ENCODE results near the gene RCC2.
"Not testable (repeated sequence)": the region's sequence is repeated elsewhere in the genome, so short reads cannot be mapped to it uniquely, and the experiment has no call there.

Gene RCC2

DNA sequence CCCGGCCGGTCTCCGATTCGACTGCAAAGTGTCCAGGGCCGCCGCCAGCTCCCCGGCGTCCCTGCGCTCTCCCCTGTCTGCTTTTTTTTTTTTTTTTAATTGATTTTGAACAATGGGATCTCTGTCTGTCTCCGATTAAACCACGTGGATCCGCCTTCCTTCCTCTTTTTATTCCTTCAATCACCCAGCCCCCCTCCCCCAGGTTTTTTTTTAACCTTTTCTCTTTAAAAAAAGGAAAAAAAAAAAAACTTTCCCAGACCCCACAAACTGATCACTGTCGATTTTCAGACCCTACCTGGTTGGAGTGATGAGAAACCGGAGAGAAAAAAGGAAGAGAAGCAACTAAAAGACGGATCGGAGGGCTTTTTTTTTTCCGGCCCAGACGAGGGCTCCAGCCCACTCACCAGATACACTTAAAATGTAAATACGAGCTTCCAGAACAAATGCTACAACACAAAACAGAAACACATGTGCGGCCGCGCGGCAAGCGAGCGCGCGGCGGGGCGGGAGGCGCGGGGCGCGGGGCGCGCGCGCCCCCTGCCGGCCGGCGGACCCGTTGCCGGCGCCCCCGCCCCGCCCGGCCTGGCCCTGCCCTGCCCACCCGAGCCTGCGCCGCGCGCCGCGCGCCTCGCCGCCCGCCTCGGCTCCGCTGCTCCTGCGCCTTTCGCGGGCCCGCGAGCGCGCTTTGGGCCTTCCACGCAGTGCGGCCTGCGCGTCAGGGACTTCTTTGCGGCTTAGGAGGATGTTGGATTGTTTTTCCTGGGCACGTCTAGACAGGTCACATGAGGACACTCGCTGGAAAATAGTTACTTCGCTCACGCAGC, at the start of gene RCC2:
TSS of gene RCC2 (minus strand) at position 428 of the 824 bp plus-strand sequence. CDS start 1,163 bp downstream, outside the sequence.
- peak; percentile 47 to 52 for DNase-seq (ENCODE audit: low read depth in 2 of 2)

DNA sequence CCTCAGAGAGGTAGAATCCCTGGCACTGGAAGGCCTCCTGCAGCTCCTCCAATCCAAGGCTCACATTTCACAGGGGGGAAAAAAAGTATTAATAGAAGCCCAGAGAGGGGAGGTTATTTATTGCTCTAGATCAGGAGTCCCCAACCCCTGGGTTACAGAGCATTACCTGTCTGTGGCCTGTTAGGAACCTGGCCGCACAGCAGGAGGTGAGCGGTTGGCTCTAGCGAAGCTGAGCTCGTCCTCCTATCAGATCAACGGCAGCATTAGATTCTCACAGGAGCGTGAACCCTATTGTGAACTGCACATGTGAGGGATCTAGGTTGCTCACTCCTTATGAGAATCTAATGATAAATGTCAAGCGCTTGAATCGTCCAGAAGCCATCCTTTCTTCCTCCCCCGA, 46.8 kb upstream of the RCC2 start:
- no peak for DNase-seq (ENCODE audit: low read depth in 2 of 2)

DNA sequence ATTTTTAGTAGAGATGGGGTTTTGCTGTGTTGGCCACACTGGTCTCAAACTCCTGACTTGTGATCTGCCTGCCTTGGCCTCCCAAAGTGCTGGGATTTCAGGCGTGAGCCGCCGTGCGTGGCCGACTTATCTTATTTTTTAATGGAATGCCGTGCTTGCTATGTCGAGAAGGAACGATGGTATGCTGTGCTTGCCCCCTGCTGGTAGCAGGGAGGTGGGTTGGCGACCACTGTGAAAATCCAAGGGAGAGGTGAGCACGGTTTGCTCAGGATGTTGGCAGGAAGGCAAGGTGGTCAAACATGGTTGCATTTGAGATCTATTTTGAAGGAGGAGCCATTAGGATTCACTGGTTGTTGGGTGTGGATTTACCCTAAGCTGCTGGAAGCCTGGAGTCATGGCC, 45.8 kb upstream of the RCC2 start:
- no peak for DNase-seq (ENCODE audit: low read depth in 2 of 2)

DNA sequence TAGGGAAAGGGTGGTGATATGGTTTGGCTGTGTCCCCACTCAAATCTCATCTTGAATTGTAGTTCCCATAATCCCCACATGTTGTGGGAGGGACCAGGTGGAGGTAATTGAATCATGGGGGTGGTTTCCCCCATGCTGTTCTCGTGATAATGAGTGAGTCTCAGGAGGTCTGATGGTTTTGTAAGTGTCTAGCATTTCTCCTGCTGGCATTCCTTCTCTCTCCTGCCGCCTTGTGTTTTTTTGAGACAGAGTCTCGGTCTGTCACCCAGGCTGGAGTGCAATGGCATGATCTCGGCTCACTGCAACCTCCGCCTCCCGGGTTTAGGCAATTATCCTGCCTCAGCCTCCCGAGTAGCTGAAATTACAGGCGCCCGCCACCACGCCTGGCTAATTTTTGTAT, 42.5 kb upstream of the RCC2 start:
- not testable (repeated sequence) for DNase-seq (ENCODE audit: low read depth in 2 of 2)

DNA sequence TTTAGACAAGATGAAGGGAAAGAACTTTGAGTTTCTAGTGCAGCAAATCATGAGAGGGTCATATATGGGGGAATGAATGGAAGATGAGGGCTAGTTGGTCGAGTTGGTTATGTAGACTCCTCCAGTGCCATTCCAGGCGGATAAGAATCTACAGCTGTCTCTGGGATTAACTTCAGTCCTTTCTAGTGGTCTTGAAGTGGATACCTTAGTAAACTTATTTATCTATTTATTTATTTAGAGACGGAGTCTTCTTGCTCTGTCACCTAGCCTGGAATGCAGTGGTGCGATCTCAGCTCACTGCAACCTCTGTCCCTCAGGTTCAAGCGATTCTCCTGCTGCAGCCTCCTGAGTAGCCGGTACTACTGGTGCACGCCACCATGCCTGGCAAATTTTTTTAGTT, 41.4 kb upstream of the RCC2 start:
- DNase-seq (ENCODE audit: low read depth in 2 of 2), result no peak

DNA sequence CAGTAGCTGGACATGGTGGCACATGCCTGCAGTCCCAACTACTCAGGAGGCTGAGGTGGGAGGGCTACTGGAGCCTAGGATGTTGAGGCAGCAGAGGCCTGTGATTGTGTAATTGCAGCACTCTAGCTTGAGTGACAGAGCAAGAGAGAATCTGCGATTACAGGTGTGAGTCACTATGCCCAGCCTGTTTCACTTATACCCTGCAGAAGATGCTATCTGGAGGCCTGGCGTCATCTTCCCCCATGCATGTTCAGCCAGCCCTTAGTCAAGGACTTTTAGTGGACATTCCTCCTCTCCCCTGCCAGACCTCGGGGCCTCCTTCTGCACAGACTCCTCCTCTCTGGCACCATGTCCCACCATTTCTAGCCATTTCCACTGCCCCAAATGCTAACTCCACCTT, 36.3 kb upstream of the RCC2 start:
- DNase-seq (ENCODE audit: low read depth in 2 of 2), result no peak

DNA sequence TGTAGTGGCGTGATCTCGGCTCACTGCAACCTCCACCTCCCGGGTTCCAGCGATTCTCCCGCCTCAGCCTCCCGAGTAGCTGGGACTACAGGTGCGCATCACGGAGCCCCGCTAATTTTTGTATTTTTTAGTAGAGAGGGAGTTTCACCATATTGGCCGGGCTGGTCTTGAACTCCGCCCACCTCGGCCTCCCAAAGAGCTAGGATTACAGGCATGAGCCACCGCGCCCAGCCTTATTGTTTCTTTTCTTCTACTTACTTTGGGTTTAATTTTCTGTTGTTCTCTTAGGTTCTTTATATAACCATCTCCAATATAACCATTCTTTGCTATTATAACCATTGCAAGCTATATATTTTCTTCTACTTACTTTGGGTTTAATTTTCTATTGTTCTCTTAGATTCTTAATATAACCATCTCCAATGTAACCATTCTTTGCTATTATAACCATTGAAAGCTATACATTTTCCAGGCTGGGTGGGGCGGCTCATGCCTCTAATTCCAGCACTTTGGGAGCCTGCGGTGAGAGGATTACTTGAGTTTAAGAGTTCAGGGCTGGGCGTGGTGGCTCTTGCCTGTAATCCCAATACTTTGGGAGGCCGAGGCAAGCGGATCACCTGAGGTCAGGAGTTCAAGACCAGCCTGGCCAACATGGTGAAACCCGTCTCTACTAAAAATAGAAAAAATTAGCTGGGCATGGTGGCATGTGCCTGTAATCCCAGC, 35.5 kb upstream of the RCC2 start:
- not testable (repeated sequence) for DNase-seq (ENCODE audit: low read depth in 2 of 2)

DNA sequence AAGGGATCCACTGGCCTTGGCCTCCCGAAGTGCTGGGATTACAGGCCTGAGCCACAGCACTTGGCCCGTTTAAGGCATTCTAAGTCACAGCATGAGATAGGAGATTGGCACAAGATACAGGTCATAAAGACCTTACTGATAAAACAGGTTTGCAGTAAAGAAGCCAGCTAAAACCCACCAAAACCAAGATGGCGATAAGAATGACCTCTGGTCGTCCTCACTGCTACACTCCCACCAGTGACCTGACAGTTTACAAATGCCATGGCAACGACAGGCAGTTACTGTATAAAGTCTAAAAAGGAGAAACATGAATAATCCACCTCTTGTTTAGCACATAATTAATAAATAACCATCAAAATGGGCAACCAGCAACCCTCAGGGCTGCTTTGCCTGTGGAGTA, 33.3 kb upstream of the RCC2 start:
- DNase-seq (ENCODE audit: low read depth in 2 of 2), result no peak

DNA sequence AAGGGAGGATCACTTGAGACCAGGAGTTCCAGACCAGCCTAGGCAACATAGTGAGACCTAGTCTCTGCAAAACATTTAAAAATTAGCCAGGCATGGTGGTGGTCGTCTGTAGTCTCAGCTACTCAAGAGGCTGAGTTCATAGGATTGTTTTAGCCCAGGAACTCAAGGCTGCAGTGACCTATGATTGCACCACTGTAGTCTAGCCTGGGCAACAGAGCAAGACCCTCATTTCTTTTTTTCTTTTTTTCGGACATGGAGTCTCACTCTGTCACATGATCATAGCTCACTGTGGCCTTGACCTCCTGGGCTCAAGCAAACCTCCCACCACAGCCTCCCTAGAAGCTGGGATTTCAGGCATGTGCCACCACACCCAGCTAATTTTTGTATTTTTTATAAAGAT, 31.9 kb upstream of the RCC2 start:
- DNase-seq (ENCODE audit: low read depth in 2 of 2), result no peak

DNA sequence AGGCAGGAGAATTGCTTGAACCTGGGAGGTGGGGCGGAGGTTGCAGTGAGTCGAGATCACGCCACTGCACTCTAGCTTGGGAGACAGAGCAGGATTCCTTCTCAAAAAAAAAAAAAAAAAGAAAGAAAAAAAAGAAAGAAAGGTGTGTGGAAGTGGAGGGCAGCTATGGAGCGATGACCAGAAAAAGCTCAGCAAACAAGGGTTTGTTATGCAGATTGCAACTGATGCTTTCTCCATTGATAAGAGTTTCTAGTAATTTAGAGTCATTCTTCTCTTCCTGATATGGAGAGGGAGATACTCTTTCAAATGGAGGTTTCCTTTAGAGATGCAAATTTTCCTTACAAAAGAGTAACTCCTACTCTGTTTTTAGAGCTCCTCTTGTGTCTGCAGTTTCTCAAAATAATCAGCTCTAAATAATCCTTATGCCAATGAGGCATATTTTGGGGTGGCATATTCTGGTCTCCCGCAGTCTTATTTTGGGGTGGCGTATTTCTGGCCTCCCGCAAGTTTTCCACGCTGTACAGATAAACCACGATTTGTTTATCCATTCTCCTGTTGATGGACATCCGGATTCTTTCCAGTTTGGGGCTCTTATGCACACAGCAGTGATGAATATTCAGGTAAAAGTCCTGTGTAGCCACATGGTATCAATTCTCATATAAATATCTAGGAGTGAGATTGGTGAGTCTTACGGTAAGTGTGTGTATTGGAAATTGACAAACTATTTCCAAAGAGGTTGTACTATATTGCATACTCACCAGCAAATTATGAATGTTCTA, 30.7 kb upstream of the RCC2 start:
- no peak for DNase-seq (ENCODE audit: low read depth in 2 of 2)

DNA sequence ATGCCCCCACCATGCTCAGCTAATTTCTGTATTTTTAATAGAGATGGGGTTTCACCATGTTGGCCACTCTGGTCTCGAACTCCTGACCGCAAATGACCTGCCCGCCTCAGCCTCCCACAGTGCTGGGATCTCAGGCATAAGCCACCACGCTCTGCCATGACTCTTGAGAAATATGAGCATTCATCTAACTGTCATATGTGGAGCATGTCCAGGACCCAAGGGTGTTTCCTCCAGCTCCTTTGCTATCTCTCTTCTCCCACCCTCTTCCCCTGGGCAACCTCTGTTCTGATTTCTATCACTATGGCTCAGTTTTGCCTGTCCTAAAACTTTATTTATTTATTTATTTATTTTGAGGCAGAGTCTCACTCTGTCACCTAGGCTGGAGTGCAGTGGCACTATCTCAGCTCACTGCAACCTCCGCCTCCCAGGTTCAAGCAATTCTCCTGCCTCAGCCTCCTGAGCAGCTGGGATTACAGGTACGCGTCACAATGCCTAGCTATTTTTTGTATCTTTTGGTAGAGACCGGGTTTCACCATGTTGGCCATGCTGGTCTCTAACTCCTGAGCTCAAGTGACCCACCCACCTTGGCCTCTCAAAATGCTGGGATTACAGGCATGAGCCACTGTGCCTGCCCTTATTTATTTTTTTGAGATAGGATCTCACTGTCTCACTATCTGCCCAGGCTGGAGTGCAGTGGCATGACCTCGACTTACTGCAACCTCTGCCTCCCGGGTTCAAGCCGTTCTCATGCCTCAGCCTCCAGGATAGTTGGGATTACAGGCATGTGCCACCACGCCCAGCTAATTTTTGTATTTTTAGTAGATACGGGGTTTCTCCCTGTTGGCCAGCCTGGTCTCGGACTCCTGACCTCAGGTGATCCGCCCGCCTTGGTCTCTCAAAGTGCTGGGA, 29.1 kb upstream of the RCC2 start:
- DNase-seq (ENCODE audit: low read depth in 2 of 2), result not testable (repeated sequence)

DNA sequence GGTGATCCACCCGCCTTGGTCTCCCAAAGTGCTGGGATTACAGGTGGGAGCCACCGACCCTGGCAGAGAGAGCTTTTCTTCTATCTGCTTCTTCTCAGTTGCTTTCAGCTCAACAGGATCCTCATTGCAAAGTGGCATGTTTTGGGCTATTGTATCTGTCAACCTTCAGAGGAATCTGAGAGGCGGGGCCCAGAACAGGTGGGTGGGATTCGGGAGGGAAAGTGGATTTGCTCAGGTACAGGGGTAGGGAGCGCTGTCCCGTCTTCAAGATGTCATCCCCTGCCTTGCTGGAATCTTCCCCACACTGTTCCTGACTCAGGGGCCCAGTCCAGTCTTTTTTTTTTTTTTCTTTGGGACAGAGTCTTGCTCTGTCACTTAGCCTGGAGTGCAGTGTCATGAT, 26.9 kb upstream of the RCC2 start:
- DNase-seq (ENCODE audit: low read depth in 2 of 2), result no peak

DNA sequence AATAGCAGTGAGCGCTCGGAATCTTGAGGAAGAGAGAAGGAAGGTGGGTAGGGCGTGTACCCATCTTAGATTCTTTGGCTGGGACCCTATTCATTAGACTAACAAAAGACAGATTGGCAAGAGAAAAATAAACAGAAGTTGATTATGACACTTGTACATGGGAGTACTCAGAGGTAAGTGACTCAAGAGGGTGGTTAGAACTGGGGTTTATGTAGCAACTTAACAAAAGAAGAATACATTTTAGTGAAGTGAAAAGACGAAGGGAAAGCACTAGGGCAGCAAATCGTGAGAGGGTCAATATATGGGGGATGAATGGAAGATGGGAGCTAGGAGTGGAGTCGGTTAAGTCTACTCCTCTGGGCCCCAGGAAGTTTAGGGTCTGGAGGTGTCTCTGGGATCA, 25.8 kb upstream of the RCC2 start:
- DNase-seq (ENCODE audit: low read depth in 2 of 2), result no peak

DNA sequence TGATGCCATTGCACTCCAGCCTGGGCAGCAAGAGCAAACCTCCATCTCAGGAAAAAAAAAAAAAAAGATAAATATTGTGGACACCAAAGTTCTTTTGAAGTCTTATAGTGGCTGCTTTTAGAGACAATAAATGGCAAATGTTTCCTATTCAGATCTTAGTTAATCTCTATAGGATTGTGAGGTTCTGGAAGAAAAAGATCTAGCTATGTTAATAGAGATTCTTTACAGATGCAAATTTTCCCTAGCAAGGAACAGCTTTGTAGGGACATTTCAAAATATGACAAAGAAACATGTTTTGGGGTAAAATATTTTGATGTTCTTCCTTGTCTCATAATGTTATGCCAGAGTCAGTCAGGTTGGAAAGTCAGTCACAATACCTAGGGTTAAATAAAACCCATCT, 24.5 kb upstream of the RCC2 start:
- no peak for DNase-seq (ENCODE audit: low read depth in 2 of 2)

DNA sequence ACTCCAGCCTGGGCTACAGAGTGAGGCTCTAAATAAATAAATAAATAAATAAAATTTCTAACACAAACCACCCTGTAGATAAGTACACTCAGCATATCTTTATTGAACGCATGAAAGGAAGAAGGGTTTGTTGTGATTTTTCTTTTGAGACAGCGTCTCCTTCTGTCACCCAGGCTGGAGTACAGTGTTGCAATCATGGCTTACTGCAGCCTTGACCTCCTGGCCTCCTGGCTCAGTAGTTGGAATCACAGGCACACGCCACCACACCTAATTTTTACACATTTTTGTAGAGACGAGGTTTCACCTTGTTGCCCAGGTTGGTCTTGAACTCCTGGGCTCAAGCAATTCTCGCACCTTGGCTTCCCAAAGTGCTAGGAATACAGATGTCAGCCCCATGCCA, 23.2 kb upstream of the RCC2 start:
- DNase-seq (ENCODE audit: low read depth in 2 of 2), result no peak

DNA sequence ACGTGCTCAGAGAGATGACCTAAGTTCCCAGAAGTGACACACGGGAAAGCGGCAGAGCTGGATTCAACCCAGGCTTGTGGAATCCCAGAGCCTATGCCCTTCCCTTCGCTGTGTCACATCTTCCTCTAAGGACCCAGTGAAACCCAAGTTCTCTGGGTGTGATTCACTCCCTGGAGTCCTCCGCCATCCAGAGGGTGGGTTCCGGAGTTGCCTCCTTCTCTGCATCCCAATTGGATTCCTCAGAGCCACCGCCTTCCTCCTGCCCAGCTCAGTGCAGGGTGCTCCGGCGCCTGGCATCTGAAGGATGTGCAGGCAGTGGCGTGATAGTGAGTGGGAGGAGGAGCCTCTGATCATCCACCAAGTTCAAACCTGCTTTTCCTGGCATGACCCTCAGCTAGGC, 20.7 kb upstream of the RCC2 start:
- no peak for DNase-seq (ENCODE audit: low read depth in 2 of 2)

DNA sequence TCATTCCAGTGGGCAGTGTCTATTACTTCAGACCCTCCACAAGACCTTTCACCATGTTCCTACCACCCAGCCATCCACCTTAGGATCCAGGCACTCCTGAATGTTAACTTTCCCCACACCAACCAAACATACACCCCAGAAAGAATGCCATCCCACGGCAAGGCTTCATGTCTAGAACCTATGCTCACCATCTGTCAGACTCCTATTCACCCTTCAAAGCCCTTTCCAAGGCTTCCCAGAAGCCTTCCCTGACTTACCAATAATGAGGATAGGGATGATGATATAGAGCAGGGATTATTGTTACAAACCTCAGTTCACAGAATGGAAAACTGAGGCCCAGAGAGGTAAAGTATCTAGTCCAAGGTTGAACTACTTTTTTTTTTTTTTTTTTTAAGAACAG, 19.3 kb upstream of the RCC2 start:
- no peak for DNase-seq (ENCODE audit: low read depth in 2 of 2)

DNA sequence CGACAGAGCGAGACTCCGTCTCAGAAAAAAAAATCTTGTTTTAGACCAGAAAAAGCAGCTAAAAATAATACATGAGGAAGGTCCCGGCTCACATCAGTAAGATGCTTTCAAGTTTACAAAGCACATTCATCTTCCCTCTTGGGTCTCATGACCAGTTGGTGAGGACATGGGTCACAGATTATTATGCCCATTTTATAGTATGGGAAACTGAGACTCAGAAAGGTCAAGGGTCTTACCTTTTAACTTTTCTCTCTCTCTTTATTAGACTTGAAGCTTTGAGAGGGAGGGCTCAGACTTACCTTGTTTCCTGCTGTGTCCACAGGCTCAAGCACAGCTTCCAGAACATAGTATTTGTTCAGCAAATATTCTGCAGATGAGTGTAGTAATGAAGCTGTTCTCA, 13.2 kb upstream of the RCC2 start:
- no peak for DNase-seq (ENCODE audit: low read depth in 2 of 2)

DNA sequence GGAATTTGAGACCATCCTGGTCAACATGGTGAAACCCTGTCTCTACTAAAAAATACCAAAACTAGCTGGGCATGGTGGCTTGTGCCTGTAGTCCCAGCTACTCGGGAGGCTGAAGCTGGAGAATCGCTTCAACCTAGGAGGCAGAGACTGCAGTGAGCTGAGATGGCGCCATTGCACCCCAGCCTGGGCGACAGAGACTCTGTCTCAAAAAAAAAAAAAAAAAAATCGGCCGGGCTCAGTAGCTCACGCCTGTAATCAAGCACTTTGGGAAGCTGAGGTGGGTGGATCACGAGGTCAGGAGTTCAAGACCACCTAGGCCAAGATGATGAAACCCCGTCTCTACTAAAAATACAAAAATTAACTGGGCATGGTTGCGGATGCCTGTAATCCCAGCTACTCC, 12.7 kb upstream of the RCC2 start:
- not testable (repeated sequence) for DNase-seq (ENCODE audit: low read depth in 2 of 2)

DNA sequence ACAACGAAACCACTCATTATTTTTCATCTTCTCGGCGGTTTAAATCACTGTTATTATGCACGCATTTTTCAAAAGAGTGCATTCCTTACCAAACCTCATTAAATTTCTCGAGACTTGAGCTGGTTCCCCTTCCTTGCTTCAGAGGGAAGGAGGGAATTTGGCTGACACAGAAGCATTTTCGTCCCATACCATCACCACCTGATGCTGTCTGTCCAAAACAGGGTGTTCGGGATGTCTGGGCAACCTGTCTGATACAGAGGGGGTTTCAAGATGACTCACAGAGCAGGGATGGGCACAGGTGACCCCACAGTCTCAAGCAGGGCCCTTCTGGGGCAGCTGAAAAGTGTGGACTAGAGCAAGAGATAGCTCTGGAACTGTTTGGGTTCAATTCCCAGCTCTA, 12.3 kb upstream of the RCC2 start:
- DNase-seq (ENCODE audit: low read depth in 2 of 2), result no peak

DNA sequence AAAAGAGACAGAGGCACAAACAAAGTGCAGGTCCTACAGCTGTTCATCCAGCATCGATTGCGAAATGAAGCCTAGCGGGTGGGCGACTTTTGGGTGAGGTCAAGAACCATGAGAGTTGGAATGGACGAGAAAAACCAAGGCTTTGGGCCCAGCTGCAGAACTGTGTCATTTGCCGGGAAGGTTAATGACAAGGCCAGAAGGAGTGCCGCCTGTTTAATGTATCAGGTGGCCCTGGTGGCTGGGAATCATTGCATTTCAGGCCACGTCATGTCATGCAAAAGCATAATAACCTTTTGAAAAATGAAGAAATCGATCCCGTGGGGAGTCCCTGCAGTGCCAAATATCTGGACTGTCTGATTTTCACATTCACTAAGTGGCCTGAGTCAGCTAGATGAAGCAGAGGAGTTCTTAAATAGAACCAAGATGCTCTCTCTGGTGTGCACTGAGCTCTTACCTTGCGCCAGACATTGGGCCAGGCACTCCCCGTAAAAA, 8.1 kb upstream of the RCC2 start:
- DNase-seq (ENCODE audit: low read depth in 2 of 2), result no peak
